Measurements from ENCODE around the gene AATF. TPM values are rescaled to one million over a fixed set of nuclear protein-coding genes. Genes with fewer than 3 reads are reported as not detected.

Gene AATF
- total and polyA plus RNA-seq, 2 experiments from 2014 or later: 31.2 to 35.7 TPM

- WGBS (ENCODE audit: low lambda C conversion rate, missing lambda C conversion rate): 41% methylated on average over 8 of the region's 8 CpGs
- Histone ChIP-seq H3K4me1 (ENCODE audit: insufficient read depth) (peaks cover 17% of the 10 kb centered on the region), H3K36me3 (replicated peaks; ENCODE audit: insufficient read depth, low read depth) (no peaks in the 10 kb centered on the region), H2AFZ (no peak overlapping the region), H3K4me2 (peak overlapping the region; percentile 1), H3K9me3 (ENCODE audit: low read depth) (no peaks in the 10 kb centered on the region), H3K27me3 (no peaks in the 10 kb centered on the region), H3K4me3 (no peak overlapping the region), H4K20me1 (ENCODE audit: insufficient read depth, poor library complexity, severe bottlenecking) (no peaks in the 10 kb centered on the region), H3K9me2 (replicated peaks; ENCODE audit: insufficient read depth) (no peaks in the 10 kb centered on the region), H3K79me2 (no peaks in the 10 kb centered on the region), H3K27ac (peak overlapping the region; percentile 49)
- TF ChIP-seq EZH2 (IDR thresholded peaks at IDR 0.05; ENCODE audit: borderline replicate concordance) (no peak), EZH2phosphoT487 (IDR thresholded peaks at IDR 0.05; ENCODE audit: low read depth, severe bottlenecking, unreplicated experiment) (no peak), CTCF (IDR thresholded peaks at IDR 0.05; ENCODE audit: poor library complexity) (no peak)
- peak; percentile 31 for DNase-seq (ENCODE audit: low spot score)
These were observed 76.5 kb downstream of the AATF start for GRCh38 chr17:37025238-37025637.

DNA sequence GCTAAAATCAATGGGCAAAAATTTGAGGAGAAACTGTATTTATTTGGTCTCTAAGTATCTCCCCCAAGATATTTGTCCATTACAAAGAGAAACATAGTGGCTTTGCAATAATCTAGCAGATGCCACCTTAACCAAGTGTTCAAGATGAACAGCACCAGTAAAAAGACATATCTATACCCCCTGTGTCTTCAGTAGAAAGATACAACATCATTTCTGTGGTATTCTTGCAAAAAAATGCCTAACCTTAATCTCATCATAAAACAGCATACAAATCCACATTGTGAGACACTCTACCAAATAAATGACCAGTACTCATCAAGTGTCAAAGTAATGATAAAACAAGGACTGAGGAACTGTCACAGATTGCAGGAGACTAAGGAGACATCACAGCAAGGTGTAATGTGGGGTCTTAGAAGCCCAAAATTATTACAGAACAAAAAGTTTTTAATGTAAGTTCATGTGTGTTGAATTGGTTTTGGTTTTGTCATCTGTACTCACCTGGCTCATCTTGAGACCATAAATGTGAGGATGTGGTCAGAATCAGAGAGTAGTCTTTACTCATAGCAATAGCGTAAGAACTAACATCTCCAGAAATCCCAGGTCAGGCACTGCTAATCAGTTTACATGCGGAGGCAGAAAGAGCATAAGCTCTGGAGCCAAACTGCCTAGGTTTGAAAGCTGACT lies 77.2 kb downstream of the AATF start:
- 92% methylated on average over 2 of the region's 2 CpGs for WGBS (ENCODE audit: low lambda C conversion rate, missing lambda C conversion rate)
- no peak for TF ChIP-seq EZH2 (IDR thresholded peaks at IDR 0.05; ENCODE audit: borderline replicate concordance)
- no peak for TF ChIP-seq EZH2phosphoT487 (IDR thresholded peaks at IDR 0.05; ENCODE audit: low read depth, severe bottlenecking, unreplicated experiment)
- no peak for TF ChIP-seq CTCF (IDR thresholded peaks at IDR 0.05; ENCODE audit: poor library complexity)
- H3K36me3 ChIP-seq (replicated peaks; ENCODE audit: insufficient read depth, low read depth): no peaks in the 10 kb centered on the region
- no peaks in the 10 kb centered on the region for H3K27me3 ChIP-seq
- H3K4me2 ChIP-seq: peak overlapping the region; percentile 1
- DNase-seq (ENCODE audit: low spot score): no peak
- H2AFZ ChIP-seq: no peak overlapping the region
- H3K79me2 ChIP-seq: no peaks in the 10 kb centered on the region
- peak overlapping the region; percentile 49 for H3K27ac ChIP-seq
- peaks cover 17% of the 10 kb centered on the region for H3K4me1 ChIP-seq (ENCODE audit: insufficient read depth)
- H3K9me2 ChIP-seq (replicated peaks; ENCODE audit: insufficient read depth): no peaks in the 10 kb centered on the region
- H4K20me1 ChIP-seq (ENCODE audit: insufficient read depth, poor library complexity, severe bottlenecking): no peaks in the 10 kb centered on the region
- H3K9me3 ChIP-seq (ENCODE audit: low read depth): no peaks in the 10 kb centered on the region
- H3K4me3 ChIP-seq: no peak overlapping the region

- Histone ChIP-seq H3K9me3 (ENCODE audit: low read depth) (no peaks in the 10 kb centered on the region), H3K36me3 (replicated peaks; ENCODE audit: insufficient read depth, low read depth) (no peaks in the 10 kb centered on the region), H3K4me1 (ENCODE audit: insufficient read depth) (peaks cover 17% of the 10 kb centered on the region), H2AFZ (no peak overlapping the region), H3K79me2 (no peaks in the 10 kb centered on the region), H3K4me3 (no peak overlapping the region), H3K9me2 (replicated peaks; ENCODE audit: insufficient read depth) (no peaks in the 10 kb centered on the region), H3K27ac (no peak overlapping the region), H3K4me2 (no peak overlapping the region), H4K20me1 (ENCODE audit: insufficient read depth, poor library complexity, severe bottlenecking) (no peaks in the 10 kb centered on the region), H3K27me3 (no peaks in the 10 kb centered on the region)
- TF ChIP-seq EZH2phosphoT487 (IDR thresholded peaks at IDR 0.05; ENCODE audit: low read depth, severe bottlenecking, unreplicated experiment): no peak
- TF ChIP-seq EZH2 (IDR thresholded peaks at IDR 0.05; ENCODE audit: borderline replicate concordance): no peak
- TF ChIP-seq CTCF (IDR thresholded peaks at IDR 0.05; ENCODE audit: poor library complexity): no peak
- 84% methylated on average over 1 of the region's 1 CpG for WGBS (ENCODE audit: low lambda C conversion rate, missing lambda C conversion rate)
- no peak for DNase-seq (ENCODE audit: low spot score)
These were observed 77.7 kb downstream of the AATF start for GRCh38 chr17:37026531-37026869.

All from hepatocyte (in vitro differentiated cells).